HuH-7.5 (cell line): ENCODE results near the gene ZNF487.

Experiments used
- DNase-seq: peaks from one replicate; pipeline ENCODE4 v3.0.0; 2011; ENCODE audit warnings: low spot score

Gene ZNF487

GRCh38 chr10:43524434-43525247 lies 87.7 kb downstream of the ZNF487 start:
- DNase-seq = no peak
